ENCODE data around the gene POLR3K.

The POLR3K gene

DNA sequence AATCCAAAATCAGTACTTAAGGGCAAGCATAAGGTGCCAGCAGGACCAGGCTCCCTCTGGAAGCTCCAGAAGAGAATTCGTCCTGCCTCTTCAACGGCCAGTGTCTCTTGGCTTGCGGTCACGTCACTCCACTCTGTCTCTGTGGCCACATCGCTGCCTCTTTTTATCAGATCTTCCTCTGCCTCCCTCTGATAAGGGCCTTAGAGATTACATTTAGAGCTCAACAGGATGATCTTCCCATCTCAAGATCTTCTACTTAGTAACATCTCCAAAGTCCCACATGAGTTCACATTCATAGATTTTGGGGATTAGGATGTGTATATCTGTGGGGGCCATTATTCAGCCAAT is 41.5 kb upstream of the POLR3K start:
- TF ChIP-seq, protein P1, sequence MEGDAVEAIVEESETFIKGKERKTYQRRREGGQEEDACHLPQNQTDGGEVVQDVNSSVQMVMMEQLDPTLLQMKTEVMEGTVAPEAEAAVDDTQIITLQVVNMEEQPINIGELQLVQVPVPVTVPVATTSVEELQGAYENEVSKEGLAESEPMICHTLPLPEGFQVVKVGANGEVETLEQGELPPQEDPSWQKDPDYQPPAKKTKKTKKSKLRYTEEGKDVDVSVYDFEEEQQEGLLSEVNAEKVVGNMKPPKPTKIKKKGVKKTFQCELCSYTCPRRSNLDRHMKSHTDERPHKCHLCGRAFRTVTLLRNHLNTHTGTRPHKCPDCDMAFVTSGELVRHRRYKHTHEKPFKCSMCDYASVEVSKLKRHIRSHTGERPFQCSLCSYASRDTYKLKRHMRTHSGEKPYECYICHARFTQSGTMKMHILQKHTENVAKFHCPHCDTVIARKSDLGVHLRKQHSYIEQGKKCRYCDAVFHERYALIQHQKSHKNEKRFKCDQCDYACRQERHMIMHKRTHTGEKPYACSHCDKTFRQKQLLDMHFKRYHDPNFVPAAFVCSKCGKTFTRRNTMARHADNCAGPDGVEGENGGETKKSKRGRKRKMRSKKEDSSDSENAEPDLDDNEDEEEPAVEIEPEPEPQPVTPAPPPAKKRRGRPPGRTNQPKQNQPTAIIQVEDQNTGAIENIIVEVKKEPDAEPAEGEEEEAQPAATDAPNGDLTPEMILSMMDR (IDR thresholded peaks at IDR 0.05; ENCODE audit: low read depth, low read length, missing control alignments): no peak
- no peak overlapping the region for H3K4me3 ChIP-seq (replicated peaks; ENCODE audit: low read depth, low read length)
- no peak for DNase-seq (ENCODE audit: extremely low read depth, low read depth)

DNA sequence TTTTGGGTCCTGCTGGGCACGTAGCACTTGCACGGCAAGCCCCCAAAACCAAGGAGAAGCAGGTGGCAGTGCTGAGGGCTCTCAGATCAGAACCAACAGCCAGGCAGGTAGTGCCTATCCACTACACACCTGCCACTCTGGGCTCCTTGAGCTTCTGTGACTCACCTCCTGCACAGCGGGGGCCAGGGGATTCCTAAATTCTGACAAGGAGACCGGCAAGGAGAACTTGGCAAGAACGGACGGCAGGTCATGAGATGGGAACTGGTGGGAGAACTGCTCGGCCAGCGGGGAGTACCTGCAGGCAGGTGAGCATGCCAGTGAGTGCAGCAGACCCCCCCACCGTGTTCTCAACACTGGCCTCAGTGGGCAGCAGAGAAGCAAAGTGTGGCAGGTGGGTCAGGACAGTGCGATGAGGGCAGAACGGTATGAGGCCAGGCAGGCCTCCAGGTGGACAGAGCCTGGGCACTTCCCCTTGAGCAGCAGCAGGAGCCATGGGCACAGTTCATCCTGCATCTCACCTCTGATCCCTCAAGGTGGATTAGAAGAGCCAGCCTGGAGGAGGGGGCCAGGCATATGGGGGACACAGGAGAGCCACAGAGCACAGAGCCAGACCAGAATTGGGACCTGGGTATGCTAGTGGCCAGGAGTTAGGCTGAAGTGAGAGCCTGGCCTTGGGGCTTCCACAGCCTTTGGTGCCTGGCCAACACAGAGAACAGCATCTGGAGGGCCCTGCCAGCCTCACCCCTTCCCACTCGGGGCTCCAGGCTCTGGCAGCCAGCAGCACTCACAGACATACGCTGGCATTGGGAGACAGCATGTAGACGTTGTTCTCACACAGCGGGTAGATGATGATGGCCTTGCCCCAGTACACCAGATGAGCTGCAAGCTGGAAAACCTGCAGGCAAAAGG is 39.3 kb upstream of the POLR3K start:
- H3K4me3 ChIP-seq (replicated peaks; ENCODE audit: low read depth, low read length): no peak overlapping the region
- TF ChIP-seq, protein P1 (IDR thresholded peaks at IDR 0.05; ENCODE audit: low read depth, low read length, missing control alignments): no peak
- DNase-seq (ENCODE audit: extremely low read depth, low read depth): no peak

DNA sequence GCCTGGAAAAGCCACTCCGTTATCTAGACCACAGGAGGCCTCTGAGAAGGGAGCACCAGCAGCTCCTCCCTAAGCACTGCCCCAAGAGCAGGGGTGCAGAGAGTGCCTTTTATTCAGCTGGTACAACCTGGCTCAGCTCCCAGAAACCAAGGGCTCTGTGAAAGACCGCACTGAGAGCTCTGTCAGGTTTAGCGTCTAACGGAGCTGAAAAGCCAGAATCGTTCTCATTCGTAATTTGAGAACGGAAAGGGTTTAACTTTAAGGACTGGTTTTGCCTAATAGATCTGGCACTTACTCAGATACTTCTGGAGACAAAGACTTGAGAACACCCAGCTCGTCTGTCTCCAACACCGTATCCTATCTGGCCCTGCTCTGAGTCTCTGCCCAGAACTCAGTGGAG is 38.1 kb upstream of the POLR3K start:
- TF ChIP-seq, protein P1 (IDR thresholded peaks at IDR 0.05; ENCODE audit: low read depth, low read length, missing control alignments): no peak
- no peak for DNase-seq (ENCODE audit: extremely low read depth, low read depth)
- no peak overlapping the region for H3K4me3 ChIP-seq (replicated peaks; ENCODE audit: low read depth, low read length)

DNA sequence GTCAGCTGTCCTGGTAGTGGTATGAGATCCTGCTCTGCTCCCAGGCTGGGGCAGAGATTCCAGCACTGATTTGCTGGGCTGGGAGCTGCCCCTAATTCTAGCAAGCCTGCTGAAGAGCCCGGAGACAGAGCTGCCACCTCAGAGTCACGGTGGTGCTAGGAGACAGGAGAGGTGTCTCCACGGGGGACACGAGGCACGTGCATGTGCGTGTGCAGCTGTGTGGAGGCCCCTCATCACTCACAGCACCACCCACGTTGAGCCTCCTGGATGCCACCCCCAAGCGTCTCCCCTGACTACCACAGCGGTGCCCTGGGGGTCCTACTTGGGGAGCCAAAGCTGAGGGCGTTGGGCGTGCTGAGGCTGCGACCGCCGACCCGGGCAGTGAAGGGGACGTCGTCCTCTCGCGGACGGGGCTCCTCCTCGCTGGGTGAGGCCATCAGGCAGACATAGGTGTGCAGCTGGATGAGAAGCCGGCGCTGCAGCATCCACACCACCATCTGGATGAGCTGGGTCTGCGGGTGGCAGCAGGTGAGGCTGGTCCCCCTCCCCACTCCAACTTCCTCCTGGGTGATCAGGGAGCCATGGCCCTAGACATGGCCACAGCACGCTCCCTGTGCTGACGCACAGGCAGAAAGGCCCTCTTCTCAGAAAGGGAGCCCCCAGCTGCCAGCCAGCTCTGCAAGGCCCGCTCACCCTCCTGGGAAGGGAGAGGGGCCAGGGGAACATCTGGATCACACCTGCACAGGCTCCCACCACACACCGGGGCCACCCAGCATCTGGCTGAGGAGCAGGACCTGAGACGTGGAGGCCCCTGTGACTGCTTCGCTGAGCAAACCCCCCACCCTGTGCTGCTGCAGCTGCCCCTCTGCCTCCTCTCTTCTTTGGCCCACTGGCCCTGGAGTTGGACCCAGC is 36.2 kb upstream of the POLR3K start:
- DNase-seq (ENCODE audit: extremely low read depth, low read depth): no peak
- TF ChIP-seq, protein P1 (IDR thresholded peaks at IDR 0.05; ENCODE audit: low read depth, low read length, missing control alignments): no peak
- no peak overlapping the region for H3K4me3 ChIP-seq (replicated peaks; ENCODE audit: low read depth, low read length)

DNA sequence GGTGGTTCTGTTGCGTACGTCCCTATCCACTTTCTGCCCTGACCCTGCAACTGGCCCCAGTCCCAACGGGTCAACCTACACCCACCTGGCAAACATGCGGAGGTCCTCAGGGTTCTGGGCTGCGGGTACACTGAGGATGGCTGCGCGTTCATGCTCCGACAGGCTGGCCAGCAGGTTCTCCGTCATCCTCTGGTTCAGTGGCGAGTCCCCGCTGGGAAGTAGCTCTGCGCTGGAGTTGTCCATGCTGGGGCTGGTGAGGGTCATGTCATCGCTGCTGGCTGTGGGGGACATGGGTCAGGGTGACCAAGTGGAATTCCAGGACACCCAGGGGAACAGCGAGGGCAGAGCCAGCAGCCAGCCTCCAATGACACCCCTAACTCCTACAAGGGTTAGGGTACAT is 35.2 kb upstream of the POLR3K start:
- no peak for DNase-seq (ENCODE audit: extremely low read depth, low read depth)
- TF ChIP-seq, protein P1 (IDR thresholded peaks at IDR 0.05; ENCODE audit: low read depth, low read length, missing control alignments): no peak
- H3K4me3 ChIP-seq (replicated peaks; ENCODE audit: low read depth, low read length): no peak overlapping the region

DNA sequence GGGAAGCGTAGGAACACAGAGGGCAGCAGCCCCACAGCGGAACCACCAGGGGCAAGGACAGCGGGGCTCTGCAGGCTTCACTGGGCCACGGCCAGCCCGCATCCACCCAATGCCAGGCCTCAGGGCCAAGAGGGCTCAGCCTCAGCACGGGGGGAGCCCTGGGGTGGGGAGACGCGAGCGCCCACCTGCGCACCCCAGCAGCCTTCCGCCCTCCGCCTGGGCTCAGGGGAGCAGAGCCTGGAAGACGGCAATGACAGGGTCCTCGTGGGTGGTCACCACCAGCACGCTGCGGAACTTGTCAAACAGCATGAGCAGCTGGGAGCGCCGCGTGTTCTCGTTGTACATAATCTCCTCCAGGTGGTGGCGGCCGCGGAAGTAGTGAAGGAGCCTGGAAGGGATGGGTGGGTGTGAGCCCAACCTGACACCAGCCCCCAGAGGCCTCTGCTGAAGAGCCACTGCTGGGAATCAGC is 33.1 kb upstream of the POLR3K start:
- no peak overlapping the region for H3K4me3 ChIP-seq (replicated peaks; ENCODE audit: low read depth, low read length)
- no peak for DNase-seq (ENCODE audit: extremely low read depth, low read depth)
- TF ChIP-seq, protein P1 (IDR thresholded peaks at IDR 0.05; ENCODE audit: low read depth, low read length, missing control alignments): no peak

All from HFF-Myc (cell line).